ENCODE measurements around the gene EML4. TPM values are rescaled to one million over a fixed set of nuclear protein-coding genes. Genes with fewer than 3 reads are reported as not detected.

Gene EML4
- total and polyA plus RNA-seq, 8 donors, result 12.5 to 44.0 (median 33.2) TPM

GRCh38 chr2:42196403-42197267 is 27.5 kb downstream of the EML4 start:
- FAIRE-seq (no peak), ATAC-seq (peak; percentile 75 to 91 (median 90)), DNase-seq (peak in 4 of 6 donors; percentile 34 to 75 (median 59))
- TF ChIP-seq CTCF (IDR thresholded peaks at IDR 0.05), result peak in 3 of 4 donors; percentile 30 to 38 (median 38)
- Histone ChIP-seq H3K4me3 (peak overlapping the region in 1 of 4 donors; percentile 11), H3K4me1 (peaks cover 39 to 70% (median 46%) of the 10 kb centered on the region in 3 donors), H3K9me3 (no peaks in the 10 kb centered on the region), H3K27me3 (no peaks in the 10 kb centered on the region), H3K27ac (peak overlapping the region; percentile 17 to 80 (median 61)), H3K36me3 (no peaks in the 10 kb centered on the region)
- WGBS, 2 donors, result 42 to 48% methylated on average over 9 of the region's 9 CpGs
- intact Hi-C loops (cut with DNase I), result loop anchor here in 2 of 3 donors (10.0 kb wide), 1 partner anchor 102 kb away; no protein-coding TSS in a partner anchor

- ATAC-seq (no peak), FAIRE-seq (no peak), DNase-seq (no peak)
- no peak overlapping the region for H3K27ac ChIP-seq
- peaks cover 39 to 58% (median 45%) of the 10 kb centered on the region in 3 donors for H3K4me1 ChIP-seq
- no peaks in the 10 kb centered on the region for H3K9me3 ChIP-seq
- H3K36me3 ChIP-seq, result no peaks in the 10 kb centered on the region
- intact Hi-C loops (cut with DNase I), result loop anchor here in 2 of 3 donors (10.0 kb wide), 1 partner anchor 103 kb away; no protein-coding TSS in a partner anchor
- TF ChIP-seq CTCF (IDR thresholded peaks at IDR 0.05), result no peak
- 63 to 67% methylated on average over 1 of the region's 1 CpG for WGBS, 2 donors
- no peak overlapping the region for H3K4me3 ChIP-seq
- no peaks in the 10 kb centered on the region for H3K27me3 ChIP-seq
These were observed 28.6 kb downstream of the EML4 start for GRCh38 chr2:42197792-42198191.

GRCh38 chr2:42198466-42198865 is 29.3 kb downstream of the EML4 start:
- no peak for FAIRE-seq
- TF ChIP-seq CTCF (IDR thresholded peaks at IDR 0.05), result no peak
- no peak for ATAC-seq
- Histone ChIP-seq H3K27ac (no peak overlapping the region), H3K36me3 (no peaks in the 10 kb centered on the region), H3K27me3 (no peaks in the 10 kb centered on the region), H3K9me3 (no peaks in the 10 kb centered on the region), H3K4me1 (peaks cover 37 to 51% (median 38%) of the 10 kb centered on the region in 3 donors), H3K4me3 (no peak overlapping the region)
- no peak for DNase-seq
- intact Hi-C loops (cut with DNase I), result loop anchor here in 2 of 3 donors (10.0 kb wide), 1 partner anchor 104 kb away; no protein-coding TSS in a partner anchor

- peaks cover 32 to 46% (median 32%) of the 10 kb centered on the region in 3 donors for H3K4me1 ChIP-seq
- WGBS, 2 donors, result 78 to 84% methylated on average over 2 of the region's 2 CpGs
- FAIRE-seq (no peak), ATAC-seq (no peak), DNase-seq (no peak)
- H3K9me3 ChIP-seq, result no peaks in the 10 kb centered on the region
- no peak overlapping the region for H3K27ac ChIP-seq
- no peaks in the 10 kb centered on the region for H3K27me3 ChIP-seq
- no peak overlapping the region for H3K4me3 ChIP-seq
- no peak for TF ChIP-seq CTCF (IDR thresholded peaks at IDR 0.05)
- H3K36me3 ChIP-seq, result no peaks in the 10 kb centered on the region
- intact Hi-C loops (cut with DNase I), result loop anchor here in 2 of 3 donors (10.0 kb wide), 1 partner anchor 104 kb away; no protein-coding TSS in a partner anchor
These were observed 29.8 kb downstream of the EML4 start for GRCh38 chr2:42199002-42199401.
